ENCODE measurements around the gene TMEM168. TPM values are rescaled to one million over a fixed set of nuclear protein-coding genes. Genes with fewer than 3 reads are reported as not detected.

Gene TMEM168
- total RNA-seq, 1 donor from 2014 or later = 23.9 TPM

- H3K4me3 Mint-ChIP-seq (ENCODE audit: unreplicated experiment) = no peak overlapping the region
- H3K4me1 Mint-ChIP-seq (ENCODE audit: low read depth) = no peaks in the 10 kb centered on the region
- no peak for DNase-seq (ENCODE audit: low spot score)
- peaks cover 3% of the 10 kb centered on the region for H3K9me3 Mint-ChIP-seq (ENCODE audit: low read depth)
- H3K27ac Mint-ChIP-seq (ENCODE audit: unreplicated experiment) = no peak overlapping the region
- no peak for TF ChIP-seq CTCF (IDR thresholded peaks at IDR 0.05)
- no peaks in the 10 kb centered on the region for H3K27me3 Mint-ChIP-seq (ENCODE audit: low read depth)
- H3K36me3 Mint-ChIP-seq (ENCODE audit: low read depth) = no peaks in the 10 kb centered on the region
These were observed 75.3 kb downstream of the TMEM168 start for GRCh38 chr7:112714917-112715316.

All from chondrocyte (in vitro differentiated cells).